OCI-LY7 (cell line): Measurements from ENCODE around the gene SNRPB.

Experiments
- EZH2phosphoT487 ChIP-seq: fragments of 200-600 bp; sonication (generic); IDR thresholded peaks from 2 replicates; pipeline ENCODE4 v1.6.1; 2018; ENCODE audit warnings: low read depth, borderline replicate concordance, mild to moderate bottlenecking, mixed run types, antibody characterized with exemption, low read length, moderate library complexity, mixed read lengths
- TF ChIP-seq, protein P1 (sequence below): fragments of 200-600 bp; sonication (generic); conservative IDR thresholded peaks from 2 replicates; pipeline ENCODE4 v1.5.1; 2014; ENCODE audit warnings: mild to moderate bottlenecking, antibody characterized with exemption, low read length, moderate library complexity, mixed read lengths

- TF ChIP-seq, protein P1, sequence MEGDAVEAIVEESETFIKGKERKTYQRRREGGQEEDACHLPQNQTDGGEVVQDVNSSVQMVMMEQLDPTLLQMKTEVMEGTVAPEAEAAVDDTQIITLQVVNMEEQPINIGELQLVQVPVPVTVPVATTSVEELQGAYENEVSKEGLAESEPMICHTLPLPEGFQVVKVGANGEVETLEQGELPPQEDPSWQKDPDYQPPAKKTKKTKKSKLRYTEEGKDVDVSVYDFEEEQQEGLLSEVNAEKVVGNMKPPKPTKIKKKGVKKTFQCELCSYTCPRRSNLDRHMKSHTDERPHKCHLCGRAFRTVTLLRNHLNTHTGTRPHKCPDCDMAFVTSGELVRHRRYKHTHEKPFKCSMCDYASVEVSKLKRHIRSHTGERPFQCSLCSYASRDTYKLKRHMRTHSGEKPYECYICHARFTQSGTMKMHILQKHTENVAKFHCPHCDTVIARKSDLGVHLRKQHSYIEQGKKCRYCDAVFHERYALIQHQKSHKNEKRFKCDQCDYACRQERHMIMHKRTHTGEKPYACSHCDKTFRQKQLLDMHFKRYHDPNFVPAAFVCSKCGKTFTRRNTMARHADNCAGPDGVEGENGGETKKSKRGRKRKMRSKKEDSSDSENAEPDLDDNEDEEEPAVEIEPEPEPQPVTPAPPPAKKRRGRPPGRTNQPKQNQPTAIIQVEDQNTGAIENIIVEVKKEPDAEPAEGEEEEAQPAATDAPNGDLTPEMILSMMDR: no peak
- TF ChIP-seq EZH2phosphoT487: no peak
Measured at GRCh38 chr20:2430538-2430937, 40.1 kb downstream of the SNRPB start.
